Left lung (tissue), 10 donors: ENCODE measurements around the gene TIAM2. TPM values are rescaled to one million over a fixed set of nuclear protein-coding genes. Genes with fewer than 3 reads are reported as not detected.

Experiments
- ATAC-seq: fragments of 200-7000 bp; cut with Tn5 transposase; one replicate; pipeline ENCODE4 v1.9.1; 2020; ENCODE audit warnings: moderate library complexity
- DNase-seq, 4 donors: peaks; one replicate each; pipeline ENCODE4 v3.0.0-alpha.2; 2013 to 2020
- H3K27ac ChIP-seq, 2 donors: fragments of 200-600 bp; sonication (generic) in 1 of 2; one replicate each; pipeline versions ENCODE4 v1.5.0 to v1.8.0; 2020 to 2021
- H3K27me3 ChIP-seq, 2 donors: fragments of 200-600 bp; sonication (generic) in 1 of 2; one replicate each; pipeline versions ENCODE4 v1.5.0 to v1.8.0; 2020 to 2021
- H3K36me3 ChIP-seq, 2 donors: fragments of 200-600 bp; sonication (generic) in 1 of 2; one replicate each; pipeline versions ENCODE4 v1.5.0 to v1.8.0; 2020 to 2021
- H3K4me1 ChIP-seq, 2 donors: fragments of 200-600 bp; one replicate each; pipeline ENCODE4 v1.8.0; 2021
- H3K4me3 ChIP-seq, 2 donors: fragments of 200-600 bp; sonication (generic) in 1 of 2; one replicate each; pipeline versions ENCODE4 v1.5.0 to v1.8.0; 2020 to 2021; ENCODE audit warnings: mild to moderate bottlenecking in 1 of 2
- H3K9me3 ChIP-seq, 2 donors: fragments of 200-600 bp; sonication (generic) in 1 of 2; one replicate each; pipeline versions ENCODE4 v1.5.0 to v1.8.0; 2020 to 2021
- CTCF ChIP-seq, 2 donors: fragments of 200-600 bp; sonication (generic) in 1 of 2; IDR thresholded peaks; one replicate each; pipeline versions ENCODE4 v1.5.0 to v1.8.0; 2021; ENCODE audit warnings: antibody characterized with exemption in 2 of 2
- intact Hi-C, 2 donors: fragments of 100-400 bp; cut with DNase I; formaldehyde crosslinking; loops; one replicate each; pipeline versions ENCODE4 v1.11.2 to v1.14.2; 2022
- polyA plus RNA-seq, 6 donors: library from polyadenylated mRNA; unstranded; fragments of 120-200 nt; gene quantifications; one replicate each; pipeline ENCODE4 v1.2.1, GENCODE V29; 2013; ENCODE audit not compliant: insufficient read length in 6 of 6
- total RNA-seq, 2 donors: library from RNA; stranded (reverse); fragmentation: NEBNext Ultra II Directional; extraction: Animal tissue kit (Norgen Biotek cat#: 25700); gene quantifications; one replicate each; pipeline ENCODE4 v1.2.1, GENCODE V29; 2021
- donor health status: DM: no; HTN: yes; CAD: no.
- donor health status: DM: no; HTN: no; CAD: no.

TIAM2 gene
- total and polyA plus RNA-seq, 8 donors, result 6.9 to 25.0 (median 20.6) TPM

- ATAC-seq, result no peak
- no peak for TF ChIP-seq CTCF (IDR thresholded peaks at IDR 0.05)
- H3K4me3 ChIP-seq, result no peak overlapping the region
- no peak for DNase-seq
- no peaks in the 10 kb centered on the region for H3K27me3 ChIP-seq
- no peaks in the 10 kb centered on the region for H3K9me3 ChIP-seq
- H3K4me1 ChIP-seq, result peaks cover 0 to 10% of the 10 kb centered on the region in 2 donors
- intact Hi-C loops, result loop anchor here in 1 of 2 donors (5.0 kb wide), 1 partner anchor 59 kb away; no protein-coding TSS in a partner anchor
- peak overlapping the region in 1 of 2 donors; percentile 49 for H3K27ac ChIP-seq
- H3K36me3 ChIP-seq, result no peaks in the 10 kb centered on the region
Measured at GRCh38 chr6:155187994-155188706, 193.0 kb downstream of the TIAM2 start.

GRCh38 chr6:155188707-155189496 lies 193.8 kb downstream of the TIAM2 start:
- peak overlapping the region in 1 of 2 donors; percentile 49 for H3K27ac ChIP-seq
- H3K4me1 ChIP-seq, result peaks cover 0 to 10% of the 10 kb centered on the region in 2 donors
- no peaks in the 10 kb centered on the region for H3K36me3 ChIP-seq
- DNase-seq, result peak in 2 of 4 donors; percentile 54 to 74
- no peaks in the 10 kb centered on the region for H3K27me3 ChIP-seq
- TF ChIP-seq CTCF (IDR thresholded peaks at IDR 0.05), result no peak
- intact Hi-C loops, result loop anchor here in 1 of 2 donors (5.0 kb wide), 1 partner anchor 58 kb away; no protein-coding TSS in a partner anchor
- no peaks in the 10 kb centered on the region for H3K9me3 ChIP-seq
- ATAC-seq, result peak; percentile 56
- H3K4me3 ChIP-seq, result no peak overlapping the region

GRCh38 chr6:155190677-155191076 lies 195.6 kb downstream of the TIAM2 start:
- ATAC-seq (no peak), DNase-seq (no peak)
- Histone ChIP-seq H3K27ac (no peak overlapping the region), H3K4me3 (no peak overlapping the region), H3K4me1 (peaks cover 0 to 10% of the 10 kb centered on the region in 2 donors), H3K27me3 (no peaks in the 10 kb centered on the region), H3K36me3 (no peaks in the 10 kb centered on the region), H3K9me3 (no peaks in the 10 kb centered on the region)
- TF ChIP-seq CTCF (IDR thresholded peaks at IDR 0.05), result no peak
- intact Hi-C loops, result no loop called here

- ATAC-seq, result no peak
- H3K27me3 ChIP-seq, result no peaks in the 10 kb centered on the region
Measured at GRCh38 chr6:155193526-155193925, 198.4 kb downstream of the TIAM2 start.

More at GRCh38 chr6:155193526-155193925, 198.4 kb downstream of the TIAM2 start:
- DNase-seq, result no peak
- Histone ChIP-seq H3K9me3 (no peaks in the 10 kb centered on the region), H3K27ac (no peak overlapping the region), H3K4me3 (no peak overlapping the region), H3K36me3 (no peaks in the 10 kb centered on the region), H3K4me1 (peaks cover 0 to 9% of the 10 kb centered on the region in 2 donors)
- intact Hi-C loops, result no loop called here
- TF ChIP-seq CTCF (IDR thresholded peaks at IDR 0.05), result no peak
